ENCODE results near the gene DYNLRB1. TPM values are rescaled to one million over a fixed set of nuclear protein-coding genes. Genes with fewer than 3 reads are reported as not detected.

DYNLRB1 gene
- total and polyA plus RNA-seq, 2 donors (not counting 3 experiments of a cell fraction or from before 2014, with no cell fraction given) = 142 to 245 TPM

GRCh38 chr20:34534391-34535165, 18.4 kb downstream of the DYNLRB1 start:
- dilution Hi-C loops (cut with MboI; ENCODE audit: extremely low pct_ligation_motif_present, low sequenced_read_pairs) (no loop called here), intact Hi-C loops (cut with micrococcal nuclease) (no loop called here)
- Histone ChIP-seq H3K9me3 (replicated peaks; ENCODE audit: control insufficient read depth, insufficient read depth, low read length) (no peaks in the 10 kb centered on the region), H3K9ac (replicated peaks; ENCODE audit: extremely low read depth, insufficient read depth, low read length) (no peak overlapping the region), H3K4me2 (ENCODE audit: insufficient read depth, low read length) (no peak overlapping the region), H3K79me2 (ENCODE audit: control insufficient read depth, insufficient read depth, low read length) (peaks cover 6% of the 10 kb centered on the region), H2AFZ (ENCODE audit: low read depth, low read length) (no peak overlapping the region), H3K4me3 (replicated peaks in 1 of 3; ENCODE audit: insufficient read depth in 1 of 3, low read depth in 1 of 3, low read length in 3 of 3) (no peak overlapping the region), H4K20me1 (replicated peaks; ENCODE audit: control insufficient read depth, extremely low read depth, insufficient read depth, low read length) (no peaks in the 10 kb centered on the region), H3K36me3 (ENCODE audit: control insufficient read depth in 2 of 2, extremely low read depth in 1 of 2, insufficient read depth in 2 of 2, low read length in 2 of 2) (peaks cover 5 to 51% of the 10 kb centered on the region in 2 experiments), H3K27me3 (ENCODE audit: control insufficient read depth in 2 of 2, insufficient read depth in 2 of 2, low read length in 2 of 2) (no peaks in the 10 kb centered on the region), H3K27ac (ENCODE audit: insufficient read depth, low read depth, low read length) (no peak overlapping the region), H3K9me1 (replicated peaks; ENCODE audit: control insufficient read depth, extremely low read depth, insufficient read depth, low read length) (no peaks in the 10 kb centered on the region), H3K4me1 (ENCODE audit: control insufficient read depth, extremely low read depth, insufficient read depth, low read length) (no peaks in the 10 kb centered on the region)
- BruUV-seq (replicated peaks) = no TSS peak
- POLR2A ChIA-PET = no interaction called here
- CTCF ChIA-PET = interaction anchor here (1.7 kb wide), 1 partner anchor 235 kb away, joined by 3 read pairs; no protein-coding TSS in a partner anchor
- no peak for TF ChIP-seq POLR2A (IDR thresholded peaks at IDR 0.05; ENCODE audit: low read depth, low read length)
- FAIRE-seq (no peak), DNase-seq (ENCODE audit: low read depth, low spot score) (no peak)

GRCh38 chr20:34535301-34535840, 19.1 kb downstream of the DYNLRB1 start:
- DNase-seq (ENCODE audit: low read depth, low spot score) = no peak
- Histone ChIP-seq H3K36me3 (ENCODE audit: control insufficient read depth in 2 of 2, extremely low read depth in 1 of 2, insufficient read depth in 2 of 2, low read length in 2 of 2) (peaks cover 9 to 43% of the 10 kb centered on the region in 2 experiments), H3K9me3 (replicated peaks; ENCODE audit: control insufficient read depth, insufficient read depth, low read length) (no peaks in the 10 kb centered on the region), H2AFZ (ENCODE audit: low read depth, low read length) (no peak overlapping the region), H3K27me3 (ENCODE audit: control insufficient read depth in 2 of 2, insufficient read depth in 2 of 2, low read length in 2 of 2) (no peaks in the 10 kb centered on the region), H3K4me2 (ENCODE audit: insufficient read depth, low read length) (no peak overlapping the region), H3K9ac (replicated peaks; ENCODE audit: extremely low read depth, insufficient read depth, low read length) (no peak overlapping the region), H3K27ac (ENCODE audit: insufficient read depth, low read depth, low read length) (no peak overlapping the region), H4K20me1 (replicated peaks; ENCODE audit: control insufficient read depth, extremely low read depth, insufficient read depth, low read length) (no peaks in the 10 kb centered on the region), H3K9me1 (replicated peaks; ENCODE audit: control insufficient read depth, extremely low read depth, insufficient read depth, low read length) (no peaks in the 10 kb centered on the region), H3K79me2 (ENCODE audit: control insufficient read depth, insufficient read depth, low read length) (peaks cover 6% of the 10 kb centered on the region), H3K4me3 (replicated peaks in 1 of 3; ENCODE audit: insufficient read depth in 1 of 3, low read depth in 1 of 3, low read length in 3 of 3) (no peak overlapping the region), H3K4me1 (ENCODE audit: control insufficient read depth, extremely low read depth, insufficient read depth, low read length) (no peaks in the 10 kb centered on the region)
- intact Hi-C loops (cut with micrococcal nuclease) = no loop called here
- TF ChIP-seq CTCF (IDR thresholded peaks at IDR 0.05; ENCODE audit: extremely low read depth in 1 of 2, insufficient read depth in 1 of 2, low read depth in 1 of 2, low read length in 2 of 2) = no peak
- POLR2A ChIA-PET = no interaction called here
- no TSS peak for BruUV-seq (replicated peaks)
- dilution Hi-C loops (cut with MboI; ENCODE audit: extremely low pct_ligation_motif_present, low sequenced_read_pairs) = no loop called here
- FAIRE-seq = no peak
- CTCF ChIA-PET = interaction anchor here (2.2 to 5.6 kb wide), 2 partner anchors 172 to 234 kb away, joined by 15 to 53 read pairs; no protein-coding TSS in a partner anchor
